ENCODE measurements around the gene DSE.

GRCh38 chr6:116323863-116324262 lies 46.9 kb upstream of the DSE start:
- TF ChIP-seq FOXK2 (IDR thresholded peaks at IDR 0.05): no peak
- no peak for TF ChIP-seq BHLHE40 (IDR thresholded peaks at IDR 0.05; ENCODE audit: borderline replicate concordance)
- no peak for TF ChIP-seq ARNT (IDR thresholded peaks at IDR 0.05)
- TF ChIP-seq L3MBTL2 (conservative IDR thresholded peaks at IDR 0.05): no peak
- no peak for TF ChIP-seq TARDBP (IDR thresholded peaks at IDR 0.05)
- TF ChIP-seq FOXA1 (IDR thresholded peaks at IDR 0.05): no peak
- TF ChIP-seq SUZ12 (IDR thresholded peaks at IDR 0.05): no peak
